CD4-positive, alpha-beta T cell treated with Interleukin-1 beta for 1 hour (primary cell): ENCODE data around the gene HHLA2.
"Not testable (repeated sequence)": the region's sequence is repeated elsewhere in the genome, so short reads cannot be mapped to it uniquely, and the experiment has no call there.

Source experiments
- DNase-seq, 2 donors: peaks; one replicate each; pipeline ENCODE4 v3.0.0-alpha.2; 2020 to 2022

HHLA2 gene, protein sequence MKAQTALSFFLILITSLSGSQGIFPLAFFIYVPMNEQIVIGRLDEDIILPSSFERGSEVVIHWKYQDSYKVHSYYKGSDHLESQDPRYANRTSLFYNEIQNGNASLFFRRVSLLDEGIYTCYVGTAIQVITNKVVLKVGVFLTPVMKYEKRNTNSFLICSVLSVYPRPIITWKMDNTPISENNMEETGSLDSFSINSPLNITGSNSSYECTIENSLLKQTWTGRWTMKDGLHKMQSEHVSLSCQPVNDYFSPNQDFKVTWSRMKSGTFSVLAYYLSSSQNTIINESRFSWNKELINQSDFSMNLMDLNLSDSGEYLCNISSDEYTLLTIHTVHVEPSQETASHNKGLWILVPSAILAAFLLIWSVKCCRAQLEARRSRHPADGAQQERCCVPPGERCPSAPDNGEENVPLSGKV

DNA sequence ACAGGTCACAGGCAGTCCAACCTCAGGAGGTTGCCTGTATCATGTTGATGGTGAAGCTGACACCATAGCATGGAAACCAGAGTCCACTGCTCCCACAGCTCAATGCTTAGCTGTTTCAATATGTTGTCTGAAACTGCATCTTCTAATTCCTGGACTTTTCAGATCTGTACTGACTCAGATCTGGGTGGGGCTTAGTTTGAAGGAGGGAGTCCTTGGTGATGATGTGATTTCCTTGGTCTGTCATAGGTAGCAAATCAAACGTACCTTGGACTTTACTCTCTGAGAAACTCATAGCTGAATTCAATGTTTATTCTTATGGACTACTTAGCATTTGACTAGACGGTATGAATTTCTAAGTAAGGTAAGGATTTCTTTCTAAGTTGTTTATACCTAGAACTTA is at the start of gene HHLA2:
HHLA2 (plus strand) TSS at position 310 of the 400 bp plus-strand sequence. CDS start 55,266 bp downstream, outside the sequence.
- DNase-seq = no peak

- no peak for DNase-seq
Measured at GRCh38 chr3:108250626-108251025, 45.7 kb upstream of the HHLA2 start.

GRCh38 chr3:108251265-108251664 is 45.1 kb upstream of the HHLA2 start:
- no peak for DNase-seq

GRCh38 chr3:108251844-108252243 is 44.5 kb upstream of the HHLA2 start:
- no peak for DNase-seq

- no peak for DNase-seq
Measured at GRCh38 chr3:108255131-108255530, 41.2 kb upstream of the HHLA2 start.

DNA sequence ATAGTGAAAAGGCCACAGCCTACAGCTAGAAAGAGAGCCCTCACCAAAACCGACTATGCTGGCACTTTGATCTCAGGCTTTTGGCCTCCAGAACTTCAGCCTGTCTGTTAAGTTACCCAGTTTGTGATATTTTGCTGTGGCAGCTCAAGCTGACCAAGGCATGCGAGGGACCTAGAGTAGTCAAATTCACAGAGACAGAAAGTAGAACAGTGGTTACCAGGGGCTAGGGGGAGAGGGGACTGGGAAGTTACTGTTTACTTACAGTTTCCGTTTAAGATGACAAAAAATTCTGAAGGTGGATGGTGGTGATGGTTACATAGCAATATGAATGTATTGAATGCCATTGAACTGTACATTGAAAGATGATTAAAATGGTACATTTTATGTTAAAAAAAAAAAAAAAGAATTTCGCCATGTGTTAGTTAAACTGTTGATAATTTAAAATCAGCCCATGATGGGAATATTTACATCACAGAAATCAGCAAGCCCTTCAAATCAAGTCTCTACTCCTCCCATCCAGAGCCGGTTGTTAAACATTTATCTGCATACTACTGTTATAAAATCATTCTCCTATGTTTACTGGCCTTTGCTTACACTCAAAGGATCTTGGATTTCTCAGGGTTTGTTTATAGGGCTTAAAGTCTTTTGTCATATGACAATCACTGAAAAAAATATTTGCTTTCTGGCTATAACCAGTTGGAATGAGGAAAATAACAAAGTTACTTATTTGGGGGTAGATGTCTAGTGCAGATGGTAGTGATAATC is 31.6 kb upstream of the HHLA2 start:
- DNase-seq = not testable (repeated sequence)

DNA sequence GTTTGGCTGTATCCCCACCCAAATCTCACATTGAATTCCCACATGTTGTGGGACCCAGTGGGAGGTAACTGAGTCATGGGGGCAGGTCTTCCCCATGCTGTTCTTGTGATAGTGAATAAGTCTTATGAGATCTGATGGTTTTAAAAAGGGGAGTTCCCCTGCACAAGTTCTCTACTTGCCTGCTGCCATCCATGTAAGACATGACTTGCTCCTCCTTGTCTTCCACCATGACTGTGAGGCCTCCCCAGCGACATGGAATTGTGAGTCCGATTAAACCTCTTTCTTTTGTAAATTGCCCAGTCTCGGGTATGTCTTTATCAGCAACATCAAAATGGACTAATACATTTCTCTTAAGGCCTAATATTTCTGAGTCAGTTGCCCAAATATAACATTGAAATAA is 28.1 kb upstream of the HHLA2 start:
- not testable (repeated sequence) for DNase-seq

DNA sequence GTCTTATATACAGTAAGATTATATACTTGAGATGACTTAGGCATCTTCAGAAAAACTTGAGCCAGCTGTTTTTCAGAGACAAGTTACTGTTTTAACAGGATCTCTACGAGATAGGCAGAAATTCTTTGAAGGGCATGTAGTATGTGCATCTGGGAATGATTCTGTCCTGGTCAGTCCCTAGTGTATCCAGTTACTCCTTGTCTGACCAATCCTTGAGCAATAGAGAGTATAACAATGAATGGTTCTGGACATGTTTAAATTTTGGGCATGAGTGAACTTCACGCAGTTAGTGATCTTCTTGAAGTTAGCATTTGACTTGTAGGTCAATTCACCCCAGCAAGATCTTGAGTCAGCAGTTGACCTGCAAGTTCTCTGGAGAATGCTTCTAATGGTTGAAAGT is 24.7 kb upstream of the HHLA2 start:
- DNase-seq = no peak

DNA sequence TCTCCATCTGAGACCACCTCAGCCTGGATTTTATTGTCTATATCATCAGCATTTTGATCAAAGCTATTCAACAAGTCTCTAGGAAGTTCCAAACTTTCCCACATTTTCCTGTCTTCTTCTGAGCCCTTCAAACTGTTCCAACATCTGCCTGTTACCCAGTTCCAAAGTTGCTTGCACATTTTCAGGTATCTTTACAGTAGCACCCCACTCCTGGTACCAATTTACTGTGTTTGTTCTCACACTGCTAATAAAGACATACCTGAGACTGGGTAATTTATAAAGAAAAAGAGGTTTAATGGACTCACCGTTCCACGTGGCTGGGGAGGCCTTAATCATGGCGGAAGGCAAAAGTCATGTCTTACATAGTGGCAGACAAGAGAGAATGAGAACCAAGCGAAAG is 17.3 kb upstream of the HHLA2 start:
- not testable (repeated sequence) for DNase-seq

DNA sequence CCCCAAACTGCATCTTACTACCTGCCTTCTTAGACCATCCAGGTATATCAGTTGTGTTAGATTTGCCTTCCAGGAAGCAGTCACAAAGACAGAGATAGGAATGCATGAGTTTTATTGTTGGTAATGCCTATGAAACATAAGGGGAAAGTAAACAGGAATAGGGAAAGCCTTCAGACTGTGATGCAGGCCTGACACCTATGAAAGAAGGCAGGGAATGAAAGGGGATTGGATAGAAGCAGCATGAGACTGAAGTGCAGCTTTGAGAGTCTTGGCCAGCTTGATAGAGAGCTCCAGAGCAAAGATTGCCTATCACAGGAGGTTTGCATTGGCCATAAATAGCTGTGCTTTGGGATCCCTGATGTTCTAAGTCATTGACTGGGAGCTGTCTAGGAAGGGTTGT is 15.9 kb upstream of the HHLA2 start:
- no peak for DNase-seq

- no peak for DNase-seq
Measured at GRCh38 chr3:108281670-108282069, 14.7 kb upstream of the HHLA2 start.

GRCh38 chr3:108283006-108283405 is 13.3 kb upstream of the HHLA2 start:
- DNase-seq = no peak

DNA sequence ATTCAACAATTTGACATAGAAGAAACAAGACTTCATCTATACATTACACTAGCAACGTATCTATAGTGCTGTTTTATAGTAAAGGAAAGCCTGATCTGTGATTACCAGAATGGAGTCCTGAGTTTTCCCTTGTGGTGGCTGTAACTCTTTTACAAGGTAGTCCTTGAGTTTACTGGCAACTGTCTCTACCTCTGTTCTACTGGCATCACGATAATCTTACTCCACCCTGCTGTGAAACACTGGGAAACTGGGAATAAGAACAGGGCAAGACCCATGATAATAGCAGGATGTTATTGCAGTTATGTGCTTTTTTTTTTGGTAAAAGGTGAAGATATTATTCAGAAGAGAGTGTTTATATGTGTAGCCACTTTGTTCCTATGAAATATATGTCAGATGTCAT is 12.4 kb upstream of the HHLA2 start:
- DNase-seq = no peak

GRCh38 chr3:108285176-108285575 is 11.2 kb upstream of the HHLA2 start:
- DNase-seq = no peak

- no peak for DNase-seq
Measured at GRCh38 chr3:108287146-108287545, 9.2 kb upstream of the HHLA2 start.

DNA sequence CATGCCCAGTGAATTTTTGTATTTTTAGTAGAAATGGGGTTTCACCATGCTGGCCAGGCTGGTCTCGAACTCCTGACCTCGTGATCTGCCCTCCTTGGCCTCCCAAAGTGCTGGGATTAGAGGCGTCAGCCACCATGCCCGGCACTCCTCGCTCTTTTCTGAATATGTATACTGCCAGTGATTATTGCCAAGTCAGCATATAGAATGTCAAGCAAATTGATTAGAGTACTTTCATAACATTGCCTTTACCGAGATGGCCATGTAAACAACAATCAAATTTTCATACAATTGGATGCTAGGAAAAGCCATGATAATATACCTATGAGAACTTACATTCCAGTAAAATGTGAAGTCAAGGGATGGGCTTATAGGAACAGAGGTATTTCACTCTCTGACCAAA is 8.2 kb upstream of the HHLA2 start:
- not testable (repeated sequence) for DNase-seq

GRCh38 chr3:108289159-108289558 is 7.2 kb upstream of the HHLA2 start:
- DNase-seq = no peak

GRCh38 chr3:108292450-108292849 is 3.9 kb upstream of the HHLA2 start:
- DNase-seq = no peak

DNA sequence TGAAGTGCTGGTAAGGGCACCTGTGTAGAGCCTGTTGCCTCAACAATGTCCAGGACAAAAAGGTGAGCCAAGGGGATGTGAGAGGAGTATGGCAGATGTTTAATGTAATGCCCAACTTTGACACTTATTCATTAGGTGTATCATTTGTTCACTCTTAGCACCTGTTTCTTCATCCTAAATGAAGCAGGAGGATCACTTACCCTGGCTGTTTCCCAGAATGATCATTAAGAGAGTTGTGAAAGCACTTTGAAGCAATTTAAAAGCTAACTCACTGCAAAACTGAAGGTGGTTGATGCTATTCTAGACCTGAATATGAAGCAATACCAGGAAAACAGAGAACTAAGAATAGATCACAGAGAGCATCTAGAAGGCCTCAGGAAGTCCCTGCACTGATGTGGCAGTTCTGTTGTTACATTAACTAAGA is 3.4 kb upstream of the HHLA2 start:
- DNase-seq = peak in 1 of 2 donors; percentile 14

DNA sequence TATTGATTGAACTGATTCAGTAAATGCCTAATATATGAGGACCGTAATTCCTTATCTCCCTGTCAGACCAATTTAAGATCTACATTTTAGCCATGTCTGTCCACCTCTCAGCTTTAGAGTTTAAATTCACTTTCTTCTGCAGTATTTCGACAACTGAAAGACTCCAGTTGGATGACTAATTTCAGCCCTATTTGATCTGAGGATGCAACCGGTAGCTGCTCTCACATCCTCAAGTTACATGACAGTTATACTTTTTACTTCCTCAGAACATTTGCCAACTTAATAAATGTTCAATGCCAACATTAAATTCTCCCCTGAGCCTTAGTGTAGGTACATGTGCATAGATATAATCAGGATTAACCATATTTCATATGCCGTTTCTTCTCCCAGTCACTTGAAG is 2.5 kb upstream of the HHLA2 start:
- no peak for DNase-seq

- peak in 1 of 2 donors; percentile 14 for DNase-seq
Measured at GRCh38 chr3:108295421-108296175, 750 bp upstream of the HHLA2 start.

- no peak for DNase-seq
Measured at GRCh38 chr3:108297647-108298046, 1.3 kb downstream of the HHLA2 start.

GRCh38 chr3:108298056-108298455 is 1.7 kb downstream of the HHLA2 start:
- DNase-seq = no peak
